ENCODE results near the gene IL10RB.

DNA sequence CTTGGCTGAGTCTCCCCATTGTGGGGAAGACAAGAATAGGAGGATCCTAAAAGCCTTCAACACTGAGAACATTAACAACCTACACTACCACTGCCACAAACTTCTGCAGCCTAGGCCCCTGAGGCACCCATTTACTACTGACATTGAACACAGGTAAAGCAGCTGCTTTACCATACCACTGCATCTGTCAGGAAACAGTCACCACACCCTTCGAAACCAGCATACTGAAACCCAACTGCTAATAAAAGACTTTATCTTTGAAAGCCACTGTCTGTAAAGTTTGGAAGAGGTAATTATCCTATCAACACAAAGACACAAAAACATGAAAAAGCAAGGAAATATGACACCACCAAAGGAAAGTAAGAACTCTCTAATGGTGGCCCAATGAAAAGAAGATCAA lies 66.0 kb downstream of the IL10RB start:
- TF ChIP-seq, protein P1, sequence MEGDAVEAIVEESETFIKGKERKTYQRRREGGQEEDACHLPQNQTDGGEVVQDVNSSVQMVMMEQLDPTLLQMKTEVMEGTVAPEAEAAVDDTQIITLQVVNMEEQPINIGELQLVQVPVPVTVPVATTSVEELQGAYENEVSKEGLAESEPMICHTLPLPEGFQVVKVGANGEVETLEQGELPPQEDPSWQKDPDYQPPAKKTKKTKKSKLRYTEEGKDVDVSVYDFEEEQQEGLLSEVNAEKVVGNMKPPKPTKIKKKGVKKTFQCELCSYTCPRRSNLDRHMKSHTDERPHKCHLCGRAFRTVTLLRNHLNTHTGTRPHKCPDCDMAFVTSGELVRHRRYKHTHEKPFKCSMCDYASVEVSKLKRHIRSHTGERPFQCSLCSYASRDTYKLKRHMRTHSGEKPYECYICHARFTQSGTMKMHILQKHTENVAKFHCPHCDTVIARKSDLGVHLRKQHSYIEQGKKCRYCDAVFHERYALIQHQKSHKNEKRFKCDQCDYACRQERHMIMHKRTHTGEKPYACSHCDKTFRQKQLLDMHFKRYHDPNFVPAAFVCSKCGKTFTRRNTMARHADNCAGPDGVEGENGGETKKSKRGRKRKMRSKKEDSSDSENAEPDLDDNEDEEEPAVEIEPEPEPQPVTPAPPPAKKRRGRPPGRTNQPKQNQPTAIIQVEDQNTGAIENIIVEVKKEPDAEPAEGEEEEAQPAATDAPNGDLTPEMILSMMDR (IDR thresholded peaks at IDR 0.05), result no peak
- TF ChIP-seq POLR2A (IDR thresholded peaks at IDR 0.05; ENCODE audit: low read depth), result no peak

Data from esophagus muscularis mucosa (tissue), 3 donors.